GM23338 (cell line): Measurements from ENCODE around the gene ABHD17A. TPM values are rescaled to one million over a fixed set of nuclear protein-coding genes. Genes with fewer than 3 reads are reported as not detected.

Experiments
- ATAC-seq: fragments of 200-7000 bp; cut with Tn5 transposase; 3 replicates; pipeline ENCODE4 v1.9.1; 2020
- DNase-seq: peaks from one replicate; pipeline ENCODE4 v3.0.0-alpha.2; 2015; ENCODE audit warnings: low spot score
- H2AFZ ChIP-seq: fragments of 200-600 bp; sonication (generic); 2 replicates; pipeline ENCODE4 v1.8.0; 2016; ENCODE audit warnings: antibody characterized with exemption, mild to moderate bottlenecking, moderate library complexity
- H3F3A ChIP-seq: fragments of 200-600 bp; sonication (generic); replicated peaks from 2 replicates; pipeline ENCODE4 v1.8.0; 2017; ENCODE audit warnings: antibody characterized with exemption, mixed run types, low read depth
- H3K27ac ChIP-seq: fragments of 200-600 bp; sonication (generic); 2 replicates; pipeline ENCODE4 v1.6.1; 2016; ENCODE audit warnings: low read depth
- H3K27me3 ChIP-seq: fragments of 200-600 bp; sonication (generic); 2 replicates; pipeline ENCODE4 v1.8.0; 2016; ENCODE audit warnings: mild to moderate bottlenecking, mixed run types, moderate library complexity; ENCODE audit not compliant: insufficient read depth
- H3K36me3 ChIP-seq: fragments of 200-600 bp; sonication (generic); 2 replicates; pipeline ENCODE4 v1.8.0; 2016; ENCODE audit warnings: mild to moderate bottlenecking; ENCODE audit not compliant: insufficient read depth
- H3K4me1 ChIP-seq: fragments of 200-600 bp; sonication (generic); 2 replicates; pipeline ENCODE4 v1.8.0; 2016; ENCODE audit warnings: mild to moderate bottlenecking, moderate library complexity; ENCODE audit not compliant: insufficient read depth
- H3K4me2 ChIP-seq: fragments of 200-600 bp; sonication (generic); 2 replicates; pipeline ENCODE4 v1.7.1; 2017; ENCODE audit warnings: mixed run types
- H3K4me3 ChIP-seq: fragments of 200-600 bp; sonication (generic); 2 replicates; pipeline ENCODE4 v1.6.1; 2016; ENCODE audit warnings: mixed run types
- H3K79me2 ChIP-seq: fragments of 200-600 bp; sonication (generic); replicated peaks from 2 replicates; pipeline ENCODE4 v1.8.0; 2017; ENCODE audit warnings: mild to moderate bottlenecking; ENCODE audit not compliant: insufficient read depth
- H3K9me2 ChIP-seq: fragments of 200-600 bp; sonication (generic); 2 replicates; pipeline ENCODE4 v1.8.0; 2017; ENCODE audit not compliant: insufficient read depth
- H4K20me1 ChIP-seq: fragments of 200-600 bp; sonication (generic); replicated peaks from 2 replicates; pipeline ENCODE4 v1.8.0; 2017; ENCODE audit warnings: mild to moderate bottlenecking; ENCODE audit not compliant: insufficient read depth
- H3K27ac Mint-ChIP-seq: 2 replicates; pipeline ENCODE4 v1.8.0; 2020; ENCODE audit warnings: inconsistent platforms, mild to moderate bottlenecking, moderate library complexity, mixed read lengths
- H3K27me3 Mint-ChIP-seq: 3 replicates; pipeline ENCODE4 v1.8.0; 2022; ENCODE audit warnings: low read depth, mild to moderate bottlenecking, moderate library complexity, mixed read lengths, inconsistent platforms; ENCODE audit not compliant: insufficient read depth, poor library complexity
- H3K36me3 Mint-ChIP-seq: 3 replicates; pipeline ENCODE4 v1.8.0; 2021; ENCODE audit warnings: low read depth, mild to moderate bottlenecking, inconsistent platforms, moderate library complexity, mixed read lengths
- H3K4me1 Mint-ChIP-seq: 3 replicates; pipeline ENCODE4 v1.8.0; 2020; ENCODE audit warnings: mild to moderate bottlenecking, inconsistent platforms, mixed read lengths
- H3K4me3 Mint-ChIP-seq: 3 replicates; pipeline ENCODE4 v1.8.0; 2021; ENCODE audit warnings: moderate library complexity, mild to moderate bottlenecking, inconsistent platforms, mixed read lengths
- H3K9me3 Mint-ChIP-seq: 3 replicates; pipeline ENCODE4 v1.8.0; 2020; ENCODE audit warnings: moderate library complexity, mild to moderate bottlenecking, inconsistent platforms, mixed read lengths
- EZH2 ChIP-seq: fragments of 200-600 bp; sonication (generic); IDR thresholded peaks from one replicate; pipeline ENCODE4 v1.8.0; 2017; ENCODE audit warnings: antibody characterized with exemption, mild to moderate bottlenecking, low read depth; ENCODE audit not compliant: unreplicated experiment
- EZH2phosphoT487 ChIP-seq: fragments of 200-600 bp; sonication (generic); IDR thresholded peaks from one replicate; pipeline ENCODE4 v1.8.1; 2018; ENCODE audit warnings: antibody characterized with exemption; ENCODE audit not compliant: unreplicated experiment
- JUNB ChIP-seq: IDR thresholded peaks from one replicate; pipeline ENCODE4 v1.6.1; 2016; ENCODE audit warnings: antibody characterized with exemption; ENCODE audit not compliant: unreplicated experiment
- polyA plus RNA-seq: library from polyadenylated mRNA; unstranded; fragments of >200 nt; fragmentation: Nextera tagmentation; extraction: Ambion mirVana; gene quantifications from 2 replicates; pipeline ENCODE4 v1.2.1, GENCODE V29; 2016
- total RNA-seq: library from RNA; depleted of rRNA; stranded (reverse); fragments of >200 nt; shearing (Covaris generic); gene quantifications from 2 replicates; pipeline ENCODE4 v1.2.3, GENCODE V29; 2014
- TF ChIP-seq, protein P1 (sequence below), 2 experiments: fragments of 200-600 bp in 1 of 2; sonication (generic) in 1 of 2; conservative IDR thresholded peaks; 2 replicates each; pipeline versions ENCODE4 v1.5.1 to v1.6.1; 2016 to 2017; ENCODE audit warnings: antibody characterized with exemption in 2 of 2, low read depth in 2 of 2, mild to moderate bottlenecking in 2 of 2, moderate library complexity in 1 of 2
- TF ChIP-seq, protein P2 (sequence below): IDR thresholded peaks from 2 replicates; pipeline ENCODE4 v1.6.1; 2016; ENCODE audit warnings: antibody characterized with exemption

ABHD17A gene
- total and polyA plus RNA-seq, 2 experiments from 2014 or later = 34.2 to 99.9 TPM

DNA sequence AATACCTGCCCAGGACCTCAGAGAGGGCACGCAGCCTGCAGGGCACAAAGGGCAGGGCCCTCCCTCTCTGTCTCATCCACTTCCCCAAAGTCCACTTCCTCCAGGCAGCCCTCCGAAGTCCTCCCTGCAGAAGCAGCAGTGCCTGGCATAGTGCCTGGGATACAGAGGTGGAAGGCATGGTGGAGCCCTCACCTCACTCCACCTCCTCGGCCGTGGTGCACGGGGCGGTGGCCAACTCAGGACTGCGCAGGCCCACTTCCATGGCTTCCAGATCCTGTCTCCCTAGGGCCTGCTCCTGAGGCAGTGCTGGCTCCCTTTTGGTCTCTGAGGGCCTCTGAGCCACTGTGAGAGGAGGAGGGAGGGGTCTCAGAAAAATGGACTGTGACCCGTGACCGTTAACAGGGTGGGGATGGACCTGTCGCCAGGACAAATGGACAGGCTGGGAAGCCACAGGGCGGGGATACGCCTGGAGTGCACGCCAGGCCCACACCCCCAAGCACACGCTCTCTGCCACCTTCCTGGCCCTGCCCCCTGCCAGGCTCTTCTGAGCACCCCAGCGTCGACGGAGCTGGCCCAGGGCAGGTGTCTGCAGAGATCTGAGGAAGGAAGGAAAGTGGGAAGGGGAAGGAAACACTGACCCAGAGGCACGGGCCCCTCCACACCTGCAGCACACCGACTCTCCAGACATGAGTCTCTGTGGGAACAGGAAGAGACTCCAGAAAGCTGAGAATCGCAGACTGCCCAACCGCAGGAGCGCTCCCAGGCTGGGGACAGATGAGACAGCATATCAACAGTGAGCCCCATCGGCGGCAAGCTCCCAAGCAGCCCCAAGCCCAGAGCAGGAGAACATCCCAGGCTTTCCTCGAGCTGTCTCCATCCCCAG, 45.4 kb downstream of the ABHD17A start:
- Mint-ChIP-seq H3K4me1 (peaks cover 9% of the 10 kb centered on the region), H3K9me3 (no peaks in the 10 kb centered on the region), H3K36me3 (no peaks in the 10 kb centered on the region; the same call in 2 of the 3 replicates), H3K27me3 (peaks cover 8% of the 10 kb centered on the region), H3K4me3 (no peak overlapping the region; the same call in 2 of the 3 replicates), H3K27ac (no peak overlapping the region)
- no peak for DNase-seq
- H3K4me2 ChIP-seq = no peak overlapping the region
- no peak for ATAC-seq
- H3K4me3 ChIP-seq = no peak overlapping the region
- H3K9me2 ChIP-seq = no peaks in the 10 kb centered on the region
- peaks cover 94% of the 10 kb centered on the region for H3K79me2 ChIP-seq
- H4K20me1 ChIP-seq = peaks cover 21% of the 10 kb centered on the region
- no peaks in the 10 kb centered on the region for H3K36me3 ChIP-seq
- no peak overlapping the region for H3K27ac ChIP-seq
- TF ChIP-seq EZH2phosphoT487 = no peak
- no peak for TF ChIP-seq EZH2
- no peak for TF ChIP-seq JUNB
- TF ChIP-seq, protein P1, sequence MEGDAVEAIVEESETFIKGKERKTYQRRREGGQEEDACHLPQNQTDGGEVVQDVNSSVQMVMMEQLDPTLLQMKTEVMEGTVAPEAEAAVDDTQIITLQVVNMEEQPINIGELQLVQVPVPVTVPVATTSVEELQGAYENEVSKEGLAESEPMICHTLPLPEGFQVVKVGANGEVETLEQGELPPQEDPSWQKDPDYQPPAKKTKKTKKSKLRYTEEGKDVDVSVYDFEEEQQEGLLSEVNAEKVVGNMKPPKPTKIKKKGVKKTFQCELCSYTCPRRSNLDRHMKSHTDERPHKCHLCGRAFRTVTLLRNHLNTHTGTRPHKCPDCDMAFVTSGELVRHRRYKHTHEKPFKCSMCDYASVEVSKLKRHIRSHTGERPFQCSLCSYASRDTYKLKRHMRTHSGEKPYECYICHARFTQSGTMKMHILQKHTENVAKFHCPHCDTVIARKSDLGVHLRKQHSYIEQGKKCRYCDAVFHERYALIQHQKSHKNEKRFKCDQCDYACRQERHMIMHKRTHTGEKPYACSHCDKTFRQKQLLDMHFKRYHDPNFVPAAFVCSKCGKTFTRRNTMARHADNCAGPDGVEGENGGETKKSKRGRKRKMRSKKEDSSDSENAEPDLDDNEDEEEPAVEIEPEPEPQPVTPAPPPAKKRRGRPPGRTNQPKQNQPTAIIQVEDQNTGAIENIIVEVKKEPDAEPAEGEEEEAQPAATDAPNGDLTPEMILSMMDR (conservative IDR thresholded peaks at IDR 0.05; ENCODE audit: low read depth in 2 of 2) = no peak
- H3K27me3 ChIP-seq = no peaks in the 10 kb centered on the region
- no peak overlapping the region for H2AFZ ChIP-seq
- peaks cover 10% of the 10 kb centered on the region for H3F3A ChIP-seq
- H3K4me1 ChIP-seq = no peaks in the 10 kb centered on the region; the same call in 1 of the 2 replicates

DNA sequence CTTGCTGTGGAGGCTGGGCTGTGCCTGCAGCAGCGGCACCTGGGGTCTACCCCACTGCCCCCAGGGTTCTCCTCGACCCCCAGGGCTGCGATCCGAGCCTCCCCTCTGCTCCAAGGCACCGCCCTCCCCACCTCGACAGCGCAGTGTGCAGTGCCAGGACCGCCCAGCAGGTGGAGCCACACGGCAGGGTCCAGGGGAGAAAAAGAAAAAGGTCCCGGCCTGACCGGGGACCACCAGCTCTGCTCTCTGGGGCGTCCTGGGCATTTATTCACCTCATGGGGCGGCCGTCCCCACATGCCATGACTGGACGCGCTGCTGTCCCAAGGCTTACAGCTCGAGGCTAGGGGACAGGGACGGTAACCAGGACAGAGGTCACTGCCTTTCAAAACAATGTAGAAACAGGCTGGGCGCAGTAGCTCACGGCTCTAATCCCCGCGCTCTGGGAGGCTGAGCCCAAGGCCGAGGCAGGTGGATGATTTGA, 47.6 kb downstream of the ABHD17A start:
- H3K79me2 ChIP-seq = peaks cover 86% of the 10 kb centered on the region
- peaks cover 17% of the 10 kb centered on the region for H4K20me1 ChIP-seq
- DNase-seq (peak; percentile 82), ATAC-seq (peak; percentile 83)
- peaks cover 5% of the 10 kb centered on the region for H3F3A ChIP-seq
- H3K4me3 ChIP-seq = no peak overlapping the region
- no peaks in the 10 kb centered on the region; the same call in 1 of the 2 replicates for H3K4me1 ChIP-seq
- H3K27ac ChIP-seq = no peak overlapping the region
- Mint-ChIP-seq H3K36me3 (no peaks in the 10 kb centered on the region; the same call in 2 of the 3 replicates), H3K27me3 (peaks cover 9% of the 10 kb centered on the region), H3K4me3 (no peak overlapping the region), H3K4me1 (peaks cover 6% of the 10 kb centered on the region), H3K9me3 (no peaks in the 10 kb centered on the region), H3K27ac (no peak overlapping the region; the same call in 1 of the 2 replicates)
- H3K36me3 ChIP-seq = no peaks in the 10 kb centered on the region
- no peak overlapping the region for H3K4me2 ChIP-seq
- H3K9me2 ChIP-seq = no peaks in the 10 kb centered on the region
- TF ChIP-seq, protein P1 (conservative IDR thresholded peaks at IDR 0.05; ENCODE audit: low read depth in 2 of 2) = peak; percentile 88 to 90
- TF ChIP-seq, protein P2, sequence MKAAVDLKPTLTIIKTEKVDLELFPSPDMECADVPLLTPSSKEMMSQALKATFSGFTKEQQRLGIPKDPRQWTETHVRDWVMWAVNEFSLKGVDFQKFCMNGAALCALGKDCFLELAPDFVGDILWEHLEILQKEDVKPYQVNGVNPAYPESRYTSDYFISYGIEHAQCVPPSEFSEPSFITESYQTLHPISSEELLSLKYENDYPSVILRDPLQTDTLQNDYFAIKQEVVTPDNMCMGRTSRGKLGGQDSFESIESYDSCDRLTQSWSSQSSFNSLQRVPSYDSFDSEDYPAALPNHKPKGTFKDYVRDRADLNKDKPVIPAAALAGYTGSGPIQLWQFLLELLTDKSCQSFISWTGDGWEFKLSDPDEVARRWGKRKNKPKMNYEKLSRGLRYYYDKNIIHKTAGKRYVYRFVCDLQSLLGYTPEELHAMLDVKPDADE = no peak
- no peak overlapping the region for H2AFZ ChIP-seq
- H3K27me3 ChIP-seq = no peaks in the 10 kb centered on the region
